Parathyroid adenoma (tissue), 2 donors: Measurements from ENCODE around the gene SLC4A4.

ENCODE experiments used
- H2AFZ ChIP-seq: fragments of 300-600 bp; sonication (generic); one replicate; pipeline ENCODE4 v1.7.0; 2017; ENCODE audit warnings: antibody characterized with exemption, mild to moderate bottlenecking
- H3K27ac ChIP-seq: fragments of 300-600 bp; sonication (generic); one replicate; pipeline ENCODE4 v1.7.0; 2017
- H3K27me3 ChIP-seq: fragments of 300-600 bp; sonication (generic); one replicate; pipeline ENCODE4 v1.7.0; 2017; ENCODE audit warnings: low read length; ENCODE audit not compliant: control insufficient read depth, insufficient read depth
- H3K36me3 ChIP-seq: fragments of 300-600 bp; sonication (generic); one replicate; pipeline ENCODE4 v1.7.0; 2017; ENCODE audit warnings: low read length; ENCODE audit not compliant: control insufficient read depth, insufficient read depth
- H3K4me1 ChIP-seq: fragments of 300-600 bp; sonication (generic); one replicate; pipeline ENCODE4 v1.7.0; 2017; ENCODE audit warnings: control low read depth
- H3K4me2 ChIP-seq: fragments of 300-600 bp; sonication (generic); one replicate; pipeline ENCODE4 v1.7.0; 2017; ENCODE audit warnings: low read length
- H3K4me3 ChIP-seq: fragments of 300-600 bp; sonication (generic); one replicate; pipeline ENCODE4 v1.7.0; 2017; ENCODE audit warnings: low read depth, low read length
- H3K79me2 ChIP-seq: fragments of 300-600 bp; sonication (generic); one replicate; pipeline ENCODE4 v1.7.0; 2017; ENCODE audit warnings: control low read depth
- H3K9ac ChIP-seq: fragments of 300-600 bp; sonication (generic); one replicate; pipeline ENCODE4 v1.7.0; 2017; ENCODE audit warnings: mild to moderate bottlenecking
- H3K9me3 ChIP-seq: fragments of 300-600 bp; sonication (generic); one replicate; pipeline ENCODE4 v1.7.0; 2017; ENCODE audit warnings: low read length; ENCODE audit not compliant: control insufficient read depth
- CTCF ChIP-seq: fragments of 300-600 bp; sonication (generic); IDR thresholded peaks from one replicate; pipeline ENCODE4 v1.7.0; 2017; ENCODE audit warnings: antibody characterized with exemption, mild to moderate bottlenecking
- donor health status: primary hyperparathyroidism.

The SLC4A4 gene

GRCh38 chr4:71396382-71396781, 57.6 kb downstream of the SLC4A4 start:
- TF ChIP-seq CTCF = no peak
- no peaks in the 10 kb centered on the region for H3K27me3 ChIP-seq
- H3K4me1 ChIP-seq = peaks cover 4% of the 10 kb centered on the region
- H3K9ac ChIP-seq = no peak overlapping the region
- peak overlapping the region; percentile 58 for H3K27ac ChIP-seq
- H3K9me3 ChIP-seq = no peaks in the 10 kb centered on the region
- H3K36me3 ChIP-seq = no peaks in the 10 kb centered on the region
- H3K79me2 ChIP-seq = no peaks in the 10 kb centered on the region
- no peak overlapping the region for H2AFZ ChIP-seq
- no peak overlapping the region for H3K4me3 ChIP-seq
- H3K4me2 ChIP-seq = peak overlapping the region; percentile 33

GRCh38 chr4:71400810-71401209, 62.0 kb downstream of the SLC4A4 start:
- no peak overlapping the region for H3K4me3 ChIP-seq
- no peak overlapping the region for H3K4me2 ChIP-seq
- H3K79me2 ChIP-seq = no peaks in the 10 kb centered on the region
- no peaks in the 10 kb centered on the region for H3K36me3 ChIP-seq
- H3K27me3 ChIP-seq = no peaks in the 10 kb centered on the region
- TF ChIP-seq CTCF = no peak
- no peak overlapping the region for H3K27ac ChIP-seq
- H3K4me1 ChIP-seq = peaks cover 4% of the 10 kb centered on the region
- H2AFZ ChIP-seq = no peak overlapping the region
- H3K9me3 ChIP-seq = no peaks in the 10 kb centered on the region
- H3K9ac ChIP-seq = no peak overlapping the region

GRCh38 chr4:71402616-71403015, 63.8 kb downstream of the SLC4A4 start:
- H3K4me1 ChIP-seq = no peaks in the 10 kb centered on the region
- H3K4me3 ChIP-seq = no peak overlapping the region
- no peaks in the 10 kb centered on the region for H3K36me3 ChIP-seq
- H3K27me3 ChIP-seq = no peaks in the 10 kb centered on the region
- H2AFZ ChIP-seq = no peak overlapping the region
- H3K4me2 ChIP-seq = no peak overlapping the region
- TF ChIP-seq CTCF = no peak
- H3K79me2 ChIP-seq = no peaks in the 10 kb centered on the region
- H3K27ac ChIP-seq = no peak overlapping the region
- no peaks in the 10 kb centered on the region for H3K9me3 ChIP-seq
- no peak overlapping the region for H3K9ac ChIP-seq

- Histone ChIP-seq H3K79me2 (no peaks in the 10 kb centered on the region), H3K4me1 (no peaks in the 10 kb centered on the region), H3K4me2 (no peak overlapping the region), H3K27ac (no peak overlapping the region), H3K36me3 (no peaks in the 10 kb centered on the region), H2AFZ (no peak overlapping the region), H3K9me3 (no peaks in the 10 kb centered on the region), H3K27me3 (no peaks in the 10 kb centered on the region), H3K4me3 (no peak overlapping the region), H3K9ac (no peak overlapping the region)
- no peak for TF ChIP-seq CTCF
These were observed 65.2 kb downstream of the SLC4A4 start for GRCh38 chr4:71404049-71404448.

GRCh38 chr4:71405791-71406190, 67.0 kb downstream of the SLC4A4 start:
- Histone ChIP-seq H3K79me2 (no peaks in the 10 kb centered on the region), H3K9me3 (no peaks in the 10 kb centered on the region), H3K36me3 (no peaks in the 10 kb centered on the region), H3K4me1 (no peaks in the 10 kb centered on the region), H3K4me3 (no peak overlapping the region), H3K9ac (no peak overlapping the region), H3K27me3 (no peaks in the 10 kb centered on the region), H2AFZ (no peak overlapping the region), H3K4me2 (no peak overlapping the region), H3K27ac (no peak overlapping the region)
- TF ChIP-seq CTCF = no peak
